Measurements from ENCODE around the gene FGF2.
"Not testable (repeated sequence)": the region's sequence is repeated elsewhere in the genome, so short reads cannot be mapped to it uniquely, and the experiment has no call there.

FGF2 gene

DNA sequence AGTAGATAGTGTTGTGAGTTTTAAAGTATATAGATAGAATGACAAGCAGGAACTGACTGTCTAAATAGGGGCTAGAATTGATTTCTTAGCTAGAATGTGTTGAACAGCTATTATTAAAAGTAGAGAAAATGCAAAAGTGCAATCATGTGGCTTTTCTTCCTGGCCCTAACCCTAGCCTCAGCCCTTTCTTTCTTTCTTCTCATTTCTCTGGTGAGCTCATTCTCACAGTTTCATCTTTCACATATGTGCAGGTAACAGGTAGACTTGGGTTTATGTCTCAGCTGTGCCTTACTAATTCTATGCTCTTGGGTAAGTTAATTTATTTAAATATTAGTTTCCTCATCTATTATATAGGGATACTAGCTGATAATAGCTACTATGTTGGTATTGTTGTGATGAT, 24.9 kb downstream of the FGF2 start:
- no peak for DNase-seq

DNA sequence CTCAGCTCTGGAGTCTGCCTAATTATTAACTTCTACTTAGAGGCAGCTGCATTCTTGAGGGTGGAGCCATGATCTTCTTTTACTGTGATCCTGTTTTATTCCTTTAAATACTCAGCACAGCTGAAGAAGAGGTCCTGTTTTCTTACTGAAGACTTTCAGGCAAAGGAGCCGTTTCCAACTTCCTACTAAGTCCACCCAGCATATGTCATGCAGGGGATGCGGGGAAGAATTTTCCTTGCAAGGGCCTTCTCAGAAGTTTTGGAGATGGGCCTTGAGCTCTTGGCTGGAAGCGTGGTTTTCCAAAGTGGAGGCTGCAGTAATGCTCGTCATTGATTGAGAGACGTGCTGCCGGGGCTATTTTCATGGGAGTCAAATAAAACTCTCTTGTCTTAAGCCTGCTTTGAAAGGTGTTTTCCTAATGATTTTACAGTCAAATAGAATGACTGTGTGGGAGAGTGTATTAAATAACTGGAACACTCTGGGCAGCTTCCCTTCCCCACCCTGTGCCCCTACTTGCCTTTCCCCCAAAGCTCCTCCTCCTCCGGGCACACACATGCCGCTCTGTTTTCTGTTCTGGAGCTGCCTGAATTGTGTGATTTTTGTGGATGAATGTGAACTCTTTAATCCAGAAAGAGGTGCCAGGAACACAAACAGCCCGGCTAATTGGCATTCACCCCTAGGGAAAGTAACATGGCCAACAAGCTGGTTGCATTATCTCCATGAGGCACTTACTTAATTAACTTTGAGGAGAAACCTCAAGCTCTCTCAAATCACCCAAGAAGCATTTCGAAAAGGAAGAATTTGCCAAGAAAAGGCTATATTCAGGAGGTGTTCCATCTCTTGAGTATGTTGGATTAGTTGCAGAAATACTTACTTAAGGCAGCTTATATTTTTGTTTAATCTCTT, 28.1 kb downstream of the FGF2 start:
- DNase-seq = peak; percentile 69

GRCh38 chr4:122855353-122855890, 28.8 kb downstream of the FGF2 start:
- no peak for DNase-seq

DNA sequence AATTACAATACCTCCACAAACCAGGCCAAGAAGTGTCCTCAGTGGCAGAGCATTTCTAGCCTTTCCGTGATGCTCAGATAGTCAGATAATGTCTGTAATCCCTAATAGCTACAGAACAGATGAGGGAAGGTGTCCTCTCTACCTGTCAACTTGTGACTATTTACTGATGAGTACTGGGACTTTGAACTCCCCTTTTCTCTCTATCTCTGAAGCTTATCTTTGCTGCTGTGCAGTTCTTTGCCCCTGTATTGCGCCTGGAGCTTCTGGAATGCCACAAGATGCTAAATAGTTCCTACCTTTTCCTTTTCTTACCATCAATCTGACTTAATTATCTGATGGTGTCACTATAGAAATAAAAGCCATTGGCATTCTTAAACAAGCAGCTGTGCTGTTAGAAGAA, 30.5 kb downstream of the FGF2 start:
- no peak for DNase-seq

DNA sequence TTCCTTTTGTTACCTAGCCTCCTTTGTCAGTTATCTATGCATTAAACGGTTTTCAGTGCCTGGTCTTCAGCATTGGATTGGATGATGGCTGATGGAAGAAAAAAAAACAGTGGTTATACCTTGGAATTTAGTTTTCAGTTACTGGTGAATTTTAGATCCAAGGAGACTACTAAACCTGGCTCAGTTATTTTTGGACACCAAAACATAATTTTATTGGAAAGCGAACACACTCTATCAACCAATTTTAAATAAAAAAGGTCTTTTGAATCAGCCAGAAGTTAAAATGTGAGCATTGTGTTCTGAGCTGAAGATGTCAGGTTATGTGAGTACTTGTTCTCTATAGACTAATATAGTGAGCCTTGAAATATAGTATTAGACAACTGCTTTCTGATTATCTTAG, 32.1 kb downstream of the FGF2 start:
- DNase-seq = no peak

DNA sequence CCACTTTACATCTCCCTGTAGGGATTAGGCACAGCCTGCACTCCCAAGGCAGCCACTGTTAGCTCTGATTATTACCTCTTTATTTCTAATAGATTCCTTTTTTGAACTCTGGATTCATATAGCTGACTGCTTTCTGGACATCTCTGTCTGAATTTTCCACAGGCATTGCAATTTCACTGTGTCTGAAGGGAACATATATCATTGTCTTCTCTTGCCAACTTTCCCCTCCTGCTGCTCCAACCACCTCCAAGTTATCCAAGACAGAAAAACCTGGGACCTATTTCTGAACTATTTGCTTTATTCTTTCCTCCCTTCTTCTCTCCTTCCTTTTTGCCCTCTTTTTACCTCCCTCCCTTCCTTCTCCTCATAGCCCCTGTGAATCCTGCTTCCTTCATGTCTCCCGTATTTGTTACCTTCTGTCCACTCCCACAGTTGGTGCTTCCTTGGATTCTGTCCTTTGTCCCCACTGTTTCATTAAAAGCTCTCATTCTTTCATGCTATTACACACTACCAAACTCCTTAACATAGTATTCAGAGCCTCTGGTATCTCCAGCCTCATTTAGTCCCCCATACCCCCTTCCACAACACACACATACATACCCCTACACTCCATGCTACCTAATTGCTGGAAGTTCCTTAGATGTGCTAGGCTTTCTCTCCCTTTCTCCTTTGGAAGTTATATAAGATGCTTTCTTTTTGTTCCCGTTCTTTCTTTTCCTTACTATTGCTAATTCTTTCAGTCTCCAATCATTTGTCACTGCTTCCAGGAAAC, 34.7 kb downstream of the FGF2 start:
- DNase-seq = no peak

DNA sequence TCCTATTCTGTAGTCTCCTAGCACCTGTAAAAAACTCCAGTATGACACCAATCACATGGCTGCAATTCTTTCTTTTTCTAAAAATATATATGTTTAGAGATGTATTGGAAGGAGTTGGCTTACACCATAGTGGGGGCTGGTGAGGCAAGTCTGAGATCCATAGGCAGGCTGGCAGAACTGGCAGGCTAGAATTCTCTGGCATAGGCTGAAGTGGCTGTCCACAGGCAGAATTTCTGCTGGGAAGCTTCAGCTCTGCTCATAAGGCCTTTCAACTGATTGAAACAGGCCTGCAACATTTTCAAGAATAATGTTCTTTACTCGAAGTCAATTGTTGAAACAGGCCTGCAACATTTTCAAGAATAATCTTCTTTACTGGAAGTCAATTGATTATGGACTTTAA, 37.0 kb downstream of the FGF2 start:
- DNase-seq = no peak

- DNase-seq = no peak
Observed at GRCh38 chr4:122865425-122865824, 38.8 kb downstream of the FGF2 start.

DNA sequence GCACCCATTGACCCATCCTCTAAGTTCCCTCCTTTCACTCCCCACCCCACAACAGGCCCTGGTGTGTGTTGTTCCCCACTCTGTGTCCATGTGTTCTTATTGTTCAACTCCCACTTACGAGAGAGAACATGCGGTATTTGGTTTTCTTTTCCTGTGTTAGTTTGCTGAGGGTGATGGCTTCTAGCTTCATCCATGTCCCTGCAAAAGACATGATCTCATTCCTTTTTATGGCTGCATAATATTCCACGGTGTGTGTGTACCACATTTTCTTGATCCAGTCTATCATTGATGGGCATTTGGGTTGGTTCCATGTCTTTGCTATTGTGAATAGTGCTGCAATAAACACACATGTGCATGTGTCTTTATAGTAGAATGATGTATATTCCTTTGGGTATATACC, 41.6 kb downstream of the FGF2 start:
- DNase-seq = not testable (repeated sequence)

DNA sequence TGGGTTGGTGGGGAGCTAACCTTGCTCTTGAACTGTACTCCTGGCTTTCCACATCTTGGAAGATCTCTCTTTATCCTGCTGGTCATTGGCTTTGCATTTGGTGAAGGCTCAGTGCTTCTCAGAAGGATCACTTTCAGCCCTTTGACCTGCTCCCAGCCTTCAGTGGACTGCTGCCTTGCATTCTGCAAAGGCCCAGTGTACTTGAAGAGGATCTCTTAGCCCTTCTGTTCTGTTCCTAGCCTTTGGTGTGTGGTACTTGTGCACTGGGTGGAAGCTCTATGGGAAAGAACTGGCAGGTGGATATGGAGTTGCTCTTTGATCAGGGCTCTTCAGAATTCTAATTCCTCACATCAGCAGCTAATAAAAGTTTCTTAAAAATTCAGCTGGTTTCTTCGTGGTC, 46.5 kb downstream of the FGF2 start:
- peak; percentile 44 for DNase-seq

GRCh38 chr4:122873821-122874593, 47.4 kb downstream of the FGF2 start:
- DNase-seq = peak; percentile 99

GRCh38 chr4:122875949-122876348, 49.3 kb downstream of the FGF2 start:
- no peak for DNase-seq

GRCh38 chr4:122876456-122876855, 49.8 kb downstream of the FGF2 start:
- no peak for DNase-seq

- DNase-seq = no peak
Observed at GRCh38 chr4:122879001-122879400, 52.4 kb downstream of the FGF2 start.

DNA sequence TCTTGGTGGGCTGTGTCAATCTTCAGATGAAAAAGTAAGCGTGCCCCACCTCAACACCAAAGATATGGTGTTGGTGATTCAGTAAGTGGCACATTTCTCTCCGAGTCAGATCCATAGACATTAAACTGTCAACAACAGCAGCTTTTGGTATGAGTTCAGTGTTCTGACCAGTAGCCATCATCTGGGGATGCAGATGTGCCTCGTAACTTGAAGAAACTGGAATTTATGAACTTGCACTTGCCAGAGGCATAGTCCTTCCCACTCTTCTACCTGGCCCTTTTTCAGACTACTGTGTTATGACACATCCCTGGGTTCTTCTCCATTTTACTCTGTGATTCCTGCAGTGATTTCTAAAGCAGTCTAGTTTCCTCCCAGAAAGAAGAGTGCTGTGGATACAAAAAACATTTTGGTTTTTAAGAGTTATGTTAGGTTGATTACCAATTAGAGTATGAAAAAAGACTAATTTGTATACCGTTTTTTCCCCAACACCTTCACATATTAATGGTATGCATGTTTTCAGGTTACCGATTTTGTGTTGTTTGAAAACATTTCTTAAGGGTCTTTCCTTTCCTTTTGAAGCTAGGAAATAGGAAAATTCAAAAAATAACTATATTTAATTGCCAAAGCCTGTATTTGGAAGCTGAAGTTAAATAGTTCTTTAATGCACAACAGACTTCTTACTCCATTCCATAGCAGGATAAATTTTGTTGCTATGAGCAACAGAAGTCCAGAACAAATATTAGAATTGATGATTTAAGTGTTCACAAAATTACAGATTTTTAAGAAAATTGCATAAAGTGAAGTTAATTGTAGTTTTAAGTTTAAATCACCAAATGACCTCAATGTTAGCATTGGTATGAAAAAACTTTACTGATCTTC, 56.5 kb downstream of the FGF2 start:
- no peak for DNase-seq

- no peak for DNase-seq
Observed at GRCh38 chr4:122884499-122884898, 57.9 kb downstream of the FGF2 start.

- no peak for DNase-seq
Observed at GRCh38 chr4:122889726-122890125, 63.1 kb downstream of the FGF2 start.

DNA sequence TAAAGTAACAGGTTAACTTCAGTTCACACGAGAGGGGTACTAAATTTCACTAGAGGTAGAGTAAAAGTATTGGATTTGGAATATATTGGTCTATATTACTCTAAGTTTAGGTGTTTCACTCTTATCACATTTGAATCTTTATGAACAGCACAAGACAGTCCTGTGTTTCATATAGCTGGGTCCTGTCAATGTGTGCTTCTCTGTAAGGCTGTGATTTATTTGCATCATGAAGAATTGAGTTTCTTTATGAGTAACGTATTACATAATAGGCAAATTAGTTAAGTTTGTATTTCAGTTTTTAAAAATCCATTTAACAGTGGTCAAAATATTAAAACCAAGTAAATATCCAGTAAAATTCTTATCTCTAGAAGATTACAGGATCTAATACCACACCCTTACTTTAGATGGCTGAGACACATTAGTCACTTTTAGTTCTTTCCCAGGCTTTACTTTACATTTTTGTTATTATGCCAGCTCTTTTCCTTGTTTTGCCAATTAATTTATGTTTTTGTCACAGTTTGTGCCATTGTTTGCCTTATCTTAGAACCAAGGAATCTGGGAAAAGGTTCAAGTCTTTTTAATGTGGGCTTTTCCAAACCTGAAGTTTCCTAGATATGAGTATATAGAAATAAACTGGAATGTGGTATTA, 63.6 kb downstream of the FGF2 start:
- no peak for DNase-seq

DNA sequence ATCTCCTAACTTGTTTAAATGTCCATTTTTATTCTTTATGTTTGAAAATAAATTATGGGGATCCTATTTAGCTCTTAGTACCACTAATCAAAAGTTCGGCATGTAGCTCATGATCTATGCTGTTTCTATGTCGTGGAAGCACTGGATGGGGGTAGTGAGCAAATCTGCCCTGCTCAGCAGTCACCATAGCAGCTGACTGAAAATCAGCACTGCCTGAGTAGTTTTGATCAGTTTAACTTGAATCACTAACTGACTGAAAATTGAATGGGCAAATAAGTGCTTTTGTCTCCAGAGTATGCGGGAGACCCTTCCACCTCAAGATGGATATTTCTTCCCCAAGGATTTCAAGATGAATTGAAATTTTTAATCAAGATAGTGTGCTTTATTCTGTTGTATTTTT, 68.2 kb downstream of the FGF2 start:
- peak; percentile 32 for DNase-seq

DNA sequence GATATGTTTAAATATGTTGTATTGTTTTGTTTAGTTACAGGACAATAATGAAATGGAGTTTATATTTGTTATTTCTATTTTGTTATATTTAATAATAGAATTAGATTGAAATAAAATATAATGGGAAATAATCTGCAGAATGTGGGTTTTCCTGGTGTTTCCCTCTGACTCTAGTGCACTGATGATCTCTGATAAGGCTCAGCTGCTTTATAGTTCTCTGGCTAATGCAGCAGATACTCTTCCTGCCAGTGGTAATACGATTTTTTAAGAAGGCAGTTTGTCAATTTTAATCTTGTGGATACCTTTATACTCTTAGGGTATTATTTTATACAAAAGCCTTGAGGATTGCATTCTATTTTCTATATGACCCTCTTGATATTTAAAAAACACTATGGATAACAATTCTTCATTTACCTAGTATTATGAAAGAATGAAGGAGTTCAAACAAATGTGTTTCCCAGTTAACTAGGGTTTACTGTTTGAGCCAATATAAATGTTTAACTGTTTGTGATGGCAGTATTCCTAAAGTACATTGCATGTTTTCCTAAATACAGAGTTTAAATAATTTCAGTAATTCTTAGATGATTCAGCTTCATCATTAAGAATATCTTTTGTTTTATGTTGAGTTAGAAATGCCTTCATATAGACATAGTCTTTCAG, 68.8 kb downstream of the FGF2 start:
- DNase-seq = no peak

- no peak for DNase-seq
Observed at GRCh38 chr4:122896270-122896669, 69.6 kb downstream of the FGF2 start.
